Adrenal gland (tissue), 5 donors: Measurements from ENCODE around the gene SEC16A.

Experiments
- CTCF ChIP-seq, 6 experiments: fragments of 450-650 bp in 4 of 6; fragments of 200-600 bp in 2 of 6; sonication (generic) in 1 of 6; IDR thresholded peaks; 1 replicate in 5 of 6; 2 replicates in 1 of 6; pipeline versions ENCODE4 v1.5.1 to v1.8.0; 2016 to 2021; ENCODE audit warnings: antibody characterized with exemption in 6 of 6, mild to moderate bottlenecking in 2 of 6, moderate library complexity in 1 of 6
- POLR2A ChIP-seq, 2 donors: fragments of 450-650 bp; IDR thresholded peaks; one replicate each; pipeline ENCODE4 v1.6.1; 2017; ENCODE audit warnings: antibody characterized with exemption in 2 of 2, mild to moderate bottlenecking in 2 of 2, moderate library complexity in 1 of 2
- donor health status: DM: no; HTN: no; CAD: no.

GRCh38 chr9:136394312-136395019 lies 88.4 kb downstream of the SEC16A start:
- TF ChIP-seq CTCF (IDR thresholded peaks at IDR 0.05) (no peak), POLR2A (IDR thresholded peaks at IDR 0.05) (no peak)
